Mesenteric fat pad (tissue), 1 donor: Measurements from ENCODE around the gene ERMAP. TPM values are rescaled to one million over a fixed set of nuclear protein-coding genes. Genes with fewer than 3 reads are reported as not detected.

Source experiments
- DNase-seq: peaks from one replicate; pipeline ENCODE4 v3.0.0-alpha.2; 2020; ENCODE audit warnings: low spot score
- long read RNA-seq: library from polyadenylated mRNA; unstranded; transcript quantifications from one replicate; pipeline ENCODE4 v2.0.0, GENCODE V29; 2020
- total RNA-seq: library from RNA; stranded (reverse); fragmentation: NEBNext Ultra II Directional; extraction: Animal tissue kit (Norgen Biotek cat#: 25700); gene quantifications from one replicate; pipeline ENCODE4 v1.2.1, GENCODE V29; 2021
- donor health status: DM: yes; HTN: yes; CAD: no.

The ERMAP gene, protein sequence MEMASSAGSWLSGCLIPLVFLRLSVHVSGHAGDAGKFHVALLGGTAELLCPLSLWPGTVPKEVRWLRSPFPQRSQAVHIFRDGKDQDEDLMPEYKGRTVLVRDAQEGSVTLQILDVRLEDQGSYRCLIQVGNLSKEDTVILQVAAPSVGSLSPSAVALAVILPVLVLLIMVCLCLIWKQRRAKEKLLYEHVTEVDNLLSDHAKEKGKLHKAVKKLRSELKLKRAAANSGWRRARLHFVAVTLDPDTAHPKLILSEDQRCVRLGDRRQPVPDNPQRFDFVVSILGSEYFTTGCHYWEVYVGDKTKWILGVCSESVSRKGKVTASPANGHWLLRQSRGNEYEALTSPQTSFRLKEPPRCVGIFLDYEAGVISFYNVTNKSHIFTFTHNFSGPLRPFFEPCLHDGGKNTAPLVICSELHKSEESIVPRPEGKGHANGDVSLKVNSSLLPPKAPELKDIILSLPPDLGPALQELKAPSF
- 7.3 TPM for total RNA-seq
- long read RNA-seq, partial matches to known transcripts = 2 of 11 reads
- long read RNA-seq, other reads (novel, unspliced or antisense) = 7 of 11 reads

DNA sequence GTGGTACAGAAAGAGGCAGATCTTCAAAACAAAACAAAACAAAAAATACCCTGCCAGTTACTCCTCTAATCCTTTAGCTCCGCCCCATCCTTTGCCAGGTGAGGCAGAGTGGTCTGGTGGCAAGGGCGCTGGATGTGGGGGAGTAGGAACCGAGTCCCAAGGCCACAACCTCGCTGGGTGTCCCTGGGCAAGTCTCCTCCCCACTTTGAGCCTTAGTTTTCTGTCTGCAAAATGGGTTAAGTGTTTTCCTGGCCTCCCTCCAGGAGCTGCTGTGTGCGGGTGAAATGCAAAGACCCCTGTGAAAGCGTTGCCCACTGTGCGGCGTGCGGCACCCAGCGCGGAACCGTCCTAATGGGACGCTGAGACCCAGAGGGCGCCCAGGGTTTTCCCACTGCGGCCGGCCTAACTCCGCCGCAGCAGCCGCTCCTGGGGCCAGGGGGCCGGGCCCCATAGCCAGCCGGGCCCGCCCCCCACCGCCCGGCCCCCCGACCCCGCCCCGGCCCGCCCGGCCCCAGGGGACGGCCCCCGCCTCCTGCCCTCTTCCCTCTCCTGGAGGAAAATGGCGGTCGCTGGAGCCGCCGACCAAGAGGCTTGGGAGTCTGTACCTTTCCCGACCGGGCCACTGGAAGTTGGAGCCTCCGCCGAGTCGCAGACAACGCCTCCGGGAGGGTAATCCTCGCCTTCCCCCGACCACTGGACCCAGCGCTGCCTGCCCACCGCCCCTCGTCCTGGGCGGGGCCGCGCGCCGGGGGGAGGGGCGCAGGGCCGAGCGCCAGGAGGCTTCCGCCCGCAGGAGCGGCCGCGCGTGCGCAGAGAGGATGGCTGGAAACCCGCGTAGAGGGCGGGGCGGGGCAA, at the start of gene ERMAP, which contains the start of gene SVBP:
TSS of gene ERMAP (plus strand) at position 538 of the 855 bp plus-strand sequence. CDS start 13,327 bp downstream, outside the sequence.
TSS of gene SVBP (minus strand) at position 813 of the 855 bp plus-strand sequence. CDS start 853 bp downstream, outside the sequence.
- peak; percentile 98 for DNase-seq

DNA sequence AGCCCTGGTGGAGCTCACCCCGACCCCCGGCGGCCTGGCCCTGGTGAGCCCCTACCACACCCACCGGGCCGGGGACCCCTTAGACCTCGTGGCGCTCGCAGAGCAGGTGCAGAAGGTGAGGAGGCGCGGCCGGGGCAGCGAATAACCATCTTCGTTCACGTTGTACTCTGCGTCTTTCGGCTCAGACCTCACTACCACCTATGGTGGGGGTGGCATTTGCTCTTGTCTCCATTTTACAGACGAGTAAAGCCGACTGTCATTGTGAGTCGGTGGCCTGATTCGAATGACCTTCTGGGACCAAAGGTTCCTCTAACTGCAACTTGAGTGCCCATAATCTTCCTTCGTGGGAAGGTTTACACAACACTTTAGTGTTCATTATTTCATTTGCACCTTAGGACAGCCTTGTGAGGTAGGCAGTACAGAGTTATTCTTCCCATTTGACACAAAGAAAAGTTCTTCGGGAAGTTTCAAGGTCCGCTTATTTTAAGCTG, 49.4 kb upstream of the ERMAP start:
- no peak for DNase-seq

DNA sequence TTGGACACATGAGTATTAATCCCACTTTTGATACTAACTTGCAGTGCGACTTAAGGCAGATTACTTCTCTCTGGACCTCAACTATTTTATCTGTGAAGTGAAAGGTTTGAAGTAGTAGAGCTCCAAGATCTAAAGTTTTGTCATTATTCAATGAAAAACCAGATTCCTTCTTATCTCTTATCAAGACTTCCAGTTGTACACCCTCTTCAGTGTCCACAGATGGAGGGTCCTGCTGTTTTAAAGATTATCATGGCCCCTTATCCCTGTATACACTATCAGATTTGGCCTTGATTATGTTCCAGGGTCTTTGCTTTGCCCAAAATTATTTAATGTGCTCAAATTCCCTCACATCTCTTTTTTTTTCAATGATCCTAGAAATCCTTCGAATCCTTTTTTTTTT, 48.8 kb upstream of the ERMAP start:
- DNase-seq = no peak

DNA sequence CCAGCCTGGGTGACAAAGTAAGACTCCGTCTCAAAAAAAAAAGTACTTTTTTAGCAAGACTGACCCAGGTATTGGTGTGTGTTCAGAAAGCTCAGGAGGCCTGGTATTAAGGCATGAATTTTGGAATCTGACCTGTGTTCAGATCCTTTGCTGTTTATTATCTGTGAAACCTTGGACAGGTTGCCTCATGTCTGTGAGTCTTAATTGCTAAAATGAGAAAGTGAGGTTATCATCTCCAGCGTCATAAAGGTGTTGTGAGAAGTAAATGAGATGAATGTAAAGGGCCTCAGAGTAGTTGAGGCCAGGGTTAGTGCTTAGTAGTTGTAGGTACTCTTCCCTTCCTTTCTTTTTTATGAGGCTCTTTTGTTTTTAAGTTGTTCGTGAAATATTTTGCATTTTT, 47.1 kb upstream of the ERMAP start:
- no peak for DNase-seq

DNA sequence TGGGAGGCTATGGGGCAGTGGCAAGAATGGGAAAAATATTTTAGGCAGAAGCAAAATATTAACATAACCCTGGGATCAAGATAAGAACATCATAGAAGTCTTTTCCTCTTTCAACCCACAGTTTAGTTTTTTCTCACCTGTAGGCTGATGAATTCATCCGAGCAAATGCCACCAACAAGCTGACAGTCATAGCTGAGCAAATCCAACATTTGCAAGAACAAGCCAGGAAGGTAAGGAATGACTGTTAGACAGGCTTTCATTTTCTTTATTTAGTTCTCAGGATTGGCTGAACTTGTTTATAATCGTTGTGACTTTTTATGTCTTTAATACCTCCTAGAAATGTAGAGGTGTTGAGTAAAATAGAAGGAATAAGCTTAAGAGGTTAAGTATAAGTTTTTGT, 43.5 kb upstream of the ERMAP start:
- no peak for DNase-seq

DNA sequence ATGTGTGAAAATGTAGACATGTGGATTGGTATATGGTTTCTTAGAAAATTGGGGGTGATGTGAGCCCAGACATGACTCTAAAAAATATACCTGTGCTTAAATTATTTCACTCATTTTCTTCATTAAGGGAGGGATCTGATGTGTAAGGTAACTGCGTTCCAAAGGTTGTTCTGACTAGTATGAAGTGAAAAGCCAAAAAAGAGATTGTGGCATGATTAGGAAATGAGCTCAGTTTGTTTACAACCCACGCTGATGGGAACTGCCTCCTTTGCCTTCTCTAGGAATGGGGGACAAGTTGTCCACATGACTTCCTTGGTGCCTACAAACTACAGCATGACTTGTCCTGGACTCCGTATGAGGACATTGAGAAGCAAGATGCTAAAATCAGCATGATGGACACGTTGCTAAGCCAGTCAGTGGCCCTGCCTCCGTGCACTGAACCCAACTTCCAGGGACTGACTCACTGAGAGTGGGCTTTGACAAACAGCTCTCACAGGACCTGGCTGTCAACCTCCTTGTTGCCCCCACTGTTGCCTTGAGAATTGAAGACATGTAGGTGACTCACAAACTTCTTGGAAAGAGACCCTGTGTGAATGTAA, 41.9 kb upstream of the ERMAP start:
- DNase-seq = no peak

DNA sequence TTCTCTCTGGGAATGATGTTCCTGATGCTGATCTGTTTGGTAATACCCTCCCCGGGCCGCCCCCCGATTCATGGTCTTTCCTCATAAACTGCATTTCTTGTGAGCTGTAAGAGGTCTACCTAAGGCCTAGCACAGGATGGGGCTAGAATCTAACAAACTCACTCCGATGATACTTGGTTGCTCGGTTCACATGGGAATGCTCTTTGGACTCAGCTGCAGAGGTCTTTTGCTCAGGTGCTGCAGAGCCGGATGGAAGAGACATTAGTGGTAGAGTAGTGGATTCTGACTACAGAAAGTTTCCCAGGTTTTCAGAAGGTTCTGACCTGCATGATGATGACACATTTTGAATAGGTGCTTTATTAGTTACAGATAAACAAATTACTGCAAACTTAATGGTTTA, 40.4 kb upstream of the ERMAP start:
- no peak for DNase-seq

DNA sequence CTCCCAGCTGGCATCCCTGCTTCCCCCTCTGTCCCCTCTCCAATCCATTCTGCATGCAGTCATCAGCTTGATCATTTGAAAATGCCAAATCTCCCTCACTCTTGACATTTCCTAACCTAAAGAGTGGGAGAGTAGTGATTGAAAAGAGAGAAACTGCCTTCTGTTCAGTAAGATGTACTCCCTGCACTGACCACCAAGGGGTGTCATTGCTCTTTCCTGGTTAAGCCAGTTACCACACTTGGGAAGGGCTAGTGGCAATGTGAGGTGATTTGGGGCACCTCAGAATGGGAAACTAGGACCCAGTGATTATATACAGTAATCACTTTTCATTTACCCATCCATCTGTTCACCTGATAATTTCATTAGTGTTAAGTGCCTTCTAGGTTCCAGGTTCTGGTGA, 39.1 kb upstream of the ERMAP start:
- no peak for DNase-seq

DNA sequence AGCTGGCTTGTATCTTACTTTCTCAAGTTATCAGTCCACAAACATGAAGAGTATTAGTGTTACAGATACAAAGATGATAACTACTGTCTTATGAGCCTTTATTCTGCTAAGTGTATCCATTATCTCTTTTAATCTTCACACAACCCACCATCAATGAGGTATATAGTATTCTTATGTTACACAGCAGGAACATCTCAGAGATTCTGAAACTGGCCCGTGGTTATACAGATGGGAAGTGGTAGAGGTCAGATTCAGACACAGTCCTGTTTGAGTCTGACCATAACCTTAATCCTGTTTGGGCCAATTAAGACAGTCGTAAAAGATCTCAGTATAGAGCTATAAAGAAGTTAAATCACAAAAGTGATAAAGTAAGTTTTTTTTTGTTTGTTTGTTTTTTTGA, 37.2 kb upstream of the ERMAP start:
- no peak for DNase-seq

DNA sequence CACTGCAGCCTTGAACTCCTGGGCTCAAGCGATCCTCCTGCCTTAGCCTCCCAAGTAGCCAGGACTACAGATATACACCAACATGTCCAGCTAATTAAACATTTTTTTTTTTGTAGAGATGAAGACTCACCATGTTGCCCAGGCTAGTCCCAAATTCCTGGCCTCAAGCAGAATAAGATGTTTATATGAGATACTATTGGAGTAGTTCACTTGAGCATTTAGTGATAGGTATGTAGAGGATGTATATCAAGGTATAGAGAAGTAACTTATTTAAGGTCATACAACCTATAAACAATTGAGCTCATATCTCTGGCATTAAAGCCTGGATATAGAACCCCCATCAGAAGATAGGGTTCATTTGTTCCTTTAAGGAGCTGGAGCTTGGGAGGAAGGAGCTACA, 36.7 kb upstream of the ERMAP start:
- no peak for DNase-seq

DNA sequence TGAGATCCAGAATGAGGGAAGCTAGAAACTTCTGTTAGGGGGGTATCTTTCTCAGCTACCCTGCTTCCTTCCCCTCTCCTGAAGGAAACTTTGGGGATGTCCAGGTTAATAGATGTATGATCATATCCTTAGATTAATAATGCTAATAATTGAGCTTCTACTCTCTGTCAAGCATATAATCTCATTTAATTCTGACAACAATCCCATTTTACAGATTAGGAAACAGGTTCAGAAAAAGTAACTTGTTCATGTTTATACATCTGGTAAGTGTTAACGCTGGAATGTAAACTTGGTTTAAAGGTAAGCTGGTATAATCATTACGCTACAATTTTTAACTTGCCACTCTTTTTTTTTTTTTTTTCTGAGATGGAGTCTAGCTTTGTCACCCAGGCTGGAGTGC, 33.8 kb upstream of the ERMAP start:
- no peak for DNase-seq

DNA sequence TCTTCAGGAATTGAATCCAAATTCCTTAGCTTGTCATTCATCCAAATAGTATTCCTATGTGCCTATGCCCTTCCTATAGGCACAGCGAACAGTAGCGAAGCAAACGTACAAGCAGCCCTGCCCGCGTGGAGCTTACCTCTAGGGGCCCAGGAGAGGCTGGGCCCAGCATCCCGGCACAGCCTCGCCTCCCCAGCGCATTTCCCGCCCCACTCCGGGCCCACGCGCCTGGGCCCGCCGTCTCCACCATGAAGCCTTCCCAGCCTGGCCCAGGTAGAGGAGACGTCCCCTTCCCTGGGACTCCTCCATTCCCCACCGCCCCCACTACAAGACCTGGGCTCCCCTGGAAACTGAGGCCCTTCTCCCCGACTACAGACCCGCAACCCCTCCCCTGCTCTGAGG, 32.4 kb upstream of the ERMAP start:
- DNase-seq = no peak

DNA sequence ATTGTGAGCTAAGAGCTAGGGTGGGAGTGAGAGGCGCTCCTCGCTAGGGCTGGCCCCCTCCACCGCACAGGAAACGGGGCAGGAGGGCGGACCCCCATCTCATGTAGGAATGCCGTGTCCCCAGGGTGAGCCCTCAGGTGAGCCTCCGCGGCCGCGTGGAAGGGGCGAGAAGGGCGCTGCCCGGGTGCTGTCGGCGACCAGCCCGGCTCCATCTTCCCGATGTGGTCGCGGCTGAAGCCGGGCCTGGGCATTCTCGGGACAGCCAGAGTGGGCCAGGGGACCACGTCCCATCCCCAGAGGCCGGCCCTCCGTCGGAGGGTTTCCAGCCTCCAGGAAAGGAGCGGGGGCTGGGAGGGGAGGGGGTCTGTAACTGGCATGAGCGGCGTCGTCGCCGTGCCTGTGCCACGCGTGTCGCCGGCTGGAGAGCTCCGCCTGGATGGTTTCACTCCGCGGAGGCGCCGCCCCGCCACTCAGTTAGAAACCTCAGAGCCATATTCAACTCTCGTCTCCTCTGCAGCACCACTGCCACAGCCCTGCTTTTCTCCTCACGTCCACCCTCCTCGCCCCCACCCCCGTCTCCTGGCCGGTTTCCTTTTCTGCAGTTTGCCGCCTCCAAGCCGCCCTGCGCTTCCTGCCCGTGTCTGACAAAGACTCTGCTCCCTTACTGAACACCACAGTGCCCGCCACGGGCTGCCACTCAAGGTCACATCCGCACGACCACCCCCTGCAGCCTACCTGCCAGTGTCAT, 31.8 kb upstream of the ERMAP start, which contains the start of gene TMEM269:
TSS of gene TMEM269 (plus strand) at position 46 of the 748 bp plus-strand sequence. CDS start 4,903 bp downstream, outside the sequence.
- DNase-seq = no peak

DNA sequence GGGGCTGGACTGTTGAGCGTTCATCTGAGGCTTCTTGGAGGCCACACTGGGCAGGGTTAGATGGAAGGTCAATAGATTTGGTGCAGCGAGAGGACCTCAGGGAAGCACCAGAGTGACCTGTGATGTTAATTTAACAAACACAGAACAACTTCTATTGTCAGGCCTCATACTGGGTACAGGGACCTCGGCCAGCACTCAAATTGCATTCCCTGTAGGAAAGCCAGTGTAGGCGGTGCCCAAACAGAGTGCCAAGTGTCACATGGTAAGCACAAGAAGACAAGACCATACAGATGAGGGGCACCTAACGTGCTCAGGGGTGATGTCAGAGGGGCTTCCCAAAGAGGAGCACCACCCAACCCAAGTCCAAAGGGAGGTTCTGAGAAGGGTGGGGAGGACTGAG, 30.8 kb upstream of the ERMAP start:
- no peak for DNase-seq

DNA sequence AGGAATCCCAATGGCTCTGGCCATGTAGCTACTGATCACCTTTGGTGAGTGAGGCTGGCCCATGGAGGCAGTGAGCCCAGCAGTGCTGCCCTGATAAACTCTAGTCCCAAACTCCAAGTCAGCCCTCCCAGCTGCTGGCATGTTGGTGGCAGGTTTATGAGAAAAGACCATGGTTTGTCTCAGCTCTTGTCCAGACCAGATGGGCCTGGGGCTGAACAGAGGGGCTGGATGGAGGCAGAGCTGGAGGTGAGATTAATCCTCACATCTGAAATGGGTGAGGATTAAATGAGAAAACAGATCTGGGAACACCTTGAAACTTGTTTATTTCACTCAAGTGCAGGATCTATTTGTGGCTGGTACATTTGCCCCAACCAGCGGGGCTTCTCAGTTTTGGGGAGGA, 28.9 kb upstream of the ERMAP start:
- DNase-seq = no peak

DNA sequence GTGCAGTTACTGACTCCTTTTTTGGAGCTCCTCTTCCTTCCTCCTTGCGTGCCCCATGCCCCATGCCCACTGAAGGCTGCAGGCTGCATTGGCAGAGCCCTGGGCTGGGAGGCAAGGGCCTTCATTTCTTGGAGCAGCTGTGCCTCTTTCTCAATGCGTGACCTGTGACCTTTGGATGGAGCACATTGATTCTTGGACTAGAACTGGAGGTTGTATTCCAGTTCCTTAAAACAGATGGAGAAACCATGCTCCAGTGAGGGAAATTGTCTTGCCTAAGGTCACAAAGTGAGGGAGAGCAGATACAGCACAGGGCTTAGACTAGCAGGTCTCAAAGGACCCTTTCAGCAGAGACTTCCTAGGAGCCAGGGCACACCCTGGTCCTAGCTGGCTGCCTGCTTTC, 23.1 kb upstream of the ERMAP start:
- no peak for DNase-seq

DNA sequence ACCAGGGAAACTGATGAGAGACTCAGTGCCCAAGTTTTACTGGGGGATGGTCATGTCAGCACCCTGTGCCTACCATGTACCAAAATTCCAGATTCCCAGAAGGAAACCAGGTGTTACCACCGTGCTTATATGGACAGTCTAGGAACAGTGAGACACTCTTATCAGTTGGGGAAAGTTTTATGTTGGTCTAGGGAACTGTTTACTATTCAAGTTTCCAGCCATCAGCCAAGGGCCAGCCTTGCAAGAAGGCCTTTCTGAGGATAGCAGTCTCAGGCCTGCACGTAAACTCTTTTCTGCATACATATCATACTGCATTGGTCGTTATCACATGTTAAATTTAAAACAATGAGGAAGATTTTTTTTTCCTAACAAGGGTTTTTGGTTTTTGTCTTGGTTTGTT, 19.5 kb upstream of the ERMAP start:
- DNase-seq = no peak

DNA sequence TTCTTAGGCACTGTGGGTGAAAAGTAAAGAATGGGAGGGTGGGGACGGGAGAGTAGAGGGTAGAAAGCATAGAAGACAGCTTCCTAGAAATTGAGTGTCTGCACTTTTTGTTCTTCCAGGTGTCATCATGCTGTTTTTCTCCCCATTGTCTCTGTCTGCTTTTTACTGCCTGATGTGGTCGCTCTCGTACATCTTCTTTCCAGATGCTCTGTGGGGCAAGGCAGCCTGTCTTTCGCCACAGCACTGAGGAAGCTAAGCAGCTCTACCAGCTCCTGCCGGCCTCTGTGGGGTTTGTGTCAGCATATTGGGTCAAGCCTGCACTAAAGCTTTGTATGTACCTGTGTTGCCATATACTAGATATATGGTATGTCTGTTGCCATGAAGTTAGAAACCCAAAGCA, 18.9 kb upstream of the ERMAP start:
- DNase-seq = no peak

DNA sequence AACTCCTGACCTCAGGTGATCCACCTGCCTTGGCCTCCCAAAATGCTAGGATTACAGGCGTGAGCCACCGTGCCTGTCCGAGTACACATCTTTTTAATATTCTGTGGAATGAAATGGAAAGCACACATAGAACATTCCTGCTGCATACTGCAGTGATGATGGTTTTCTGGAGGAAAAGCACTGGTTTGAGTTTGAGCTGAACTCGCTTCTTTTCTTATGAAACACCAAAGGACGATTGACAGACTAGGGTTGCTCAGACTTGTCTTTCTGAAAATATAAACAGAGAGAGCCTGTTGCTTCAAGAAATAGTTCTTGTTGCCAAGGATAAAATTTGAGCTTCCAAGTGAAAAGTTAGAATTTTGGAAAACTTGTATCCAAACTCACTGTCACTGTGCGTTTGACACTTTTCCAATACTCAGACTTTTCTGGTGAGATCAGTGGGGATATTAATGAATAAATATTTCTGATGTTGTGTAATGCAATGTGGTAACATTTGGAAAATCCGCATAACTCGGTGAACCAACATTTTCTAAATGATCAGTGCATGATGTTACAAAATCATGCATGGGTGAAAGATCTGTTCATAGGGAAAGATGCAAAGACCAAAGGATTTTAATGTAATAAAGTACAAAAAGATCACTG, 15.0 kb upstream of the ERMAP start:
- DNase-seq = no peak

DNA sequence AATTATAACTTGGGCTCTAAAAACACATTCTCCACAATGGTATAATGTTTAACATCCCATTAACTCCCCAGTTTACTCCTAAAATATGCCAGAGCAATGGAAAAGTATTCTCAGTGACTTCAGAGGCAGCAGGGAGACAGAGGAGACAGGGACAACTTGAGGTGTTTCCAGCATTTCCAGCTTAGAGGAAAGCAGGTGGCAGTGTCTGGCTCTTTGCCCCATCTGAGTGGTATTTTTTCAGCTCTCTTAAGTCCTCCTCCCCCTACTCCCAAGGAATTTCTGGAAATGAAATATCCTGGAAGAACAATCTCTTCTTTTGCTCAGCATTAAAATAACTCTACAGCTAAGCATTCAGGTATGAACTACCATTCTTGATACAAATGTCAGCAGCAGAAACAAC, 10.8 kb upstream of the ERMAP start:
- DNase-seq = no peak
